Fibroblast of gingiva (primary cell): ENCODE results near the gene DCK.
"Not testable (repeated sequence)": the region's sequence is repeated elsewhere in the genome, so short reads cannot be mapped to it uniquely, and the experiment has no call there.

Source experiments
- DNase-seq: peaks from one replicate; pipeline ENCODE4 v3.0.0-alpha.2; 2011; ENCODE audit warnings: low read depth

DCK gene

DNA sequence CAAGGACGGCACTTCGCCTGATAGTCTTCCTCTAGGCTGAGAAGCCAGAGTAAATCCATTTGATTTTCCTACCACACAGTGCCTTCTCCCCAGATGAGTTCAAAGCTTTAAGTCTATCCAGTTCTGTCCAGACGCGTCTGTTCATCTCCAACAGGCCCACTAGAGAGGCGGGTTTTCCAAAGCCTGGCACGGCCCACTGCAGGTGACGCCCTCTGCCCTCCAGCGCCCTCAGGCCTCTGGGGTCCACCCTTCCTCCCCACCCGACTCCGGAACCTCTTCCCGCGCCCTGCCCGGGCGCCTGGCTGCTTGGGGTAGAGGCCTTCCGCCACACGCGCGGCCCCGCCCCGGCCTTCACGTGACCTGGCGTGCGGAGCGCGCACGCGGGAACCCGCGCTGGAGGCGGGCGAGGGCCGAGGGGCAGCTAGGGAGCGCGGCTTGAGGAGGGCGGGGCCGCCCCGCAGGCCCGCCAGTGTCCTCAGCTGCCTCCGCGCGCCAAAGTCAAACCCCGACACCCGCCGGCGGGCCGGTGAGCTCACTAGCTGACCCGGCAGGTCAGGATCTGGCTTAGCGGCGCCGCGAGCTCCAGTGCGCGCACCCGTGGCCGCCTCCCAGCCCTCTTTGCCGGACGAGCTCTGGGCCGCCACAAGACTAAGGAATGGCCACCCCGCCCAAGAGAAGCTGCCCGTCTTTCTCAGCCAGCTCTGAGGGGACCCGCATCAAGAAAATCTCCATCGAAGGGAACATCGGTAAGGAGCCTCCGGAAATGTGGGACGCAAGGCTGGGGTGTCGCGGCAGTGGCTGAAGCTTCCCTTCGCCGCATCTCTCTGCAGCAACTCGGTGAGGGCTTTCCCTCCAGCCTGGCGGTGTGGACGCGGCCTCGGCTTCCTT is at the start of gene DCK:
Gene DCK, plus strand, starts transcription at position 469 of the 888 bp plus-strand sequence. Its CDS starts 187 bp downstream, at position 656.
- DNase-seq: peak; percentile 91

GRCh38 chr4:70945046-70945445 is 48.4 kb upstream of the DCK start:
- DNase-seq: no peak

DNA sequence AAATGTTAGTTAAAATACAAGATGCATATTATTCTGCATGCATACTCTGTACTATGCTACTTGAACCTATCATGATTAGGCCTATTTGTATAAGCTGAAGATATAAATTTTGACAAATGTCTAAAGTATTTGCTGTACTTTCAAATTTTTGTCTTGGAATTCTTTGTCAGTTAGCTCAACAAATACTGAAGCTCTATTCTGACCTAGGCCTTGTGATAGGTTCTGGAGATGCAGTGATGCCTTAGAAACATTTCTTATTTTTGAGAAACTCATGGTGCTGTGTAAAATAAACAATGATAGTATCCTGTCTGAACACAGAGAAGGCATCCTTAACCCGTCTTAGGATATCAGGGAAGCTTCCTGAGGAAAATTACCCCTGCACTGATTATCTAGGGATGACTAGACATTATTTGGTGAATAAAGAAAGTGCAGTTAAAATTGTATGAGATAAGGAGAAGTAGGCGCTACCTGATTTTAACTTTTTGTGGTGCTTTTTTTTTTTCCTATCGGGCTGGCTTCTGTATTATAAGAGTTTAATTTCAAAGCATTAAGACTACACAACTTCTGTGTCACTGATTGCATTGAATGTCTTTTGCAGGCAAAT is 47.9 kb upstream of the DCK start:
- DNase-seq: no peak

DNA sequence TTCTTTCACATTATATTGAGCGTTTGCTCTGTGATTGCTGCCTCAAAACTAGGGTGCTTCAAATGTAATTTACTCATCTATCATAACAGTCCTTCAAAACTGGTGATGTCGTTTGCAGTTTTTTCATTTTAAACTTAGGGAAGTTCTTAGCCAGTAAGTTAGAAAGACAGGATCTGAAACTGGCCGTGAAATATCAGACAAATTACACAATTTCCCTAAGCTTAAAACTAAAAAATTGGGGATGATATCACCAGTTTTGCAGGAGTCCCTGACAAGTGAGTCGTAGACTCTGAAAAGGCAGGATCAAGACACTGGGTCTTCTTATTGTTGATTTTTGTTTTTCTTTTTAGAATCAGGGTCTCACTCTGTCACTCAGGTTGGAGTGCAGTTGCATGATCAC is 46.5 kb upstream of the DCK start:
- no peak for DNase-seq

DNA sequence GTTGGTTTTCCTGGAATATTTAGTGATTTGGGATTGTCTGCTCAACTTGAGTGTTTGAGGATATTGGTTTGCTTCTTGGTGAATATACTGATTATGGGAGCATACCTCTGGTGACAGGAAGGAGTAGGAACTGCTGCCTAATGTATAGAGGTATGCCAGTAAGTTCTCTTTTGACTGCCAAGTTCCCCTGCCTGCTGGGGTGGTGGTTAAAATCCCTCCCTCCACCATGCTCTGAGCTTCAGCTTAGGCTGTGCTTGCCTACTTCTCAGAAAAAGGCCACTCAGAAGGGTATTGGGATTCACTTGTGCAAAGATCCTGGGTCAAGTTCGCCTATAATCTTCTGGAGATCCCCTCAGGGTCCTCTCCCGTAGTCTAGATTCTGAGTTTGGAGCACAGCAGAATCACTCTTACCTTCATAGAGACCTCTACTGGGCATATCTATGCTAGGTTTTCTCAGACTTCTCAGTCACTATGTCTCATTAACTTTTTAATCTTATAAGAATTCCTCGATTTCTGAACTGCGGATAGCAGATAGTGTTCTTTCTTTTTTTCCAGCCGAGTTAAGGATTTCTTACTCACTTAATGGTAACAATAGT is 44.7 kb upstream of the DCK start:
- no peak for DNase-seq

- DNase-seq: no peak
These were observed 39.4 kb upstream of the DCK start for GRCh38 chr4:70954032-70954431.

DNA sequence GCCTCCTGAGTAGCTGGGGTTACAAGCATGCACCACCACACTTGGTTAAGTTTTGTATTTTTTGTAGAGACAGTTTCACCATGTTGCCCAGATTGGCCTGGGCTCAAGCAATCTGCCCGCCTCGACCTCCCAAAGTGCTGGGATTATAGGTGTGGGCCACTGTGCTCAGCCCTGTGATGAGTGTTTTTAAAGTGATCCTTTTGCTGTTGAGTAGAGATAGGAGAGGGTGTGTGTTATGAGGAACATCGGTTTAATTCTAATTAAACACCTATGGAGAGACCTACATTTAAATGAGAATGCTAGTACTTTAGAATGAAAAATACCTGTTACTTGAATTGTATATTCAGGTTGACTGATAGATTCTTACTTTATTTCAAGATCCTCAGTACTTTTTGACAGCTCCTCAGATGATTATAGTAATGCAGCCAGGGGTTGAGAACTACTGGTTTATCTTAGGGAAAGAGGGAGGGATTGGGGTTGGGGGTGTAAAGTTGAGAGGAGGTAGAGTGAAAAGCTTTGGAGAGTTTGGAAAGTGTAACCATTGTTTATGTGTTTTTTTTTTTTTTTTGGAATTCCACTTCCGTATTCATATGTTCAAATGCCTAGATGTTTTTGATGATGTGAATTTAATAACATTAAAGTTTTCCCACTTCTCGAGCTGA is 36.8 kb upstream of the DCK start:
- DNase-seq: no peak

- peak; percentile 49 for DNase-seq
These were observed 34.8 kb upstream of the DCK start for GRCh38 chr4:70958681-70959080.

DNA sequence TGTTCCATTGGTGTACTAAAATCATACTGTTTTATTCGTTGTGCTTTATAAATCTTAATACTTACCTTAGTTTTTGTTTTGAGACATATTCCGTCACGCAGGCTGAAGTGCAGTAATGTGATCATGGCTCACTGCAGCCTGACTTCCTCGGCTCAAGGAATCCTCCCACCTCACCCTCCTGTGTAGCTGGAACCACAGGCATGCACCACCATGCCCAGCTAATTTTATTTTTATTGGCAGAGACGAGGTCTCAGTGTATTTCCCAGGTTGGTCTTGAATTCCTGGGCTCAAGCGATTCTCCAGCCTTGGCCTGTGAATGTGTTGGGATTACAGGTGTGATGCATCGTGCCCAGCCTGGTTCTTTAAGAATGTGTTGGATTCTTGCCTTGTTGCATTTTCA is 24.4 kb upstream of the DCK start:
- DNase-seq: no peak

GRCh38 chr4:70976252-70976651 is 17.2 kb upstream of the DCK start:
- DNase-seq: no peak

DNA sequence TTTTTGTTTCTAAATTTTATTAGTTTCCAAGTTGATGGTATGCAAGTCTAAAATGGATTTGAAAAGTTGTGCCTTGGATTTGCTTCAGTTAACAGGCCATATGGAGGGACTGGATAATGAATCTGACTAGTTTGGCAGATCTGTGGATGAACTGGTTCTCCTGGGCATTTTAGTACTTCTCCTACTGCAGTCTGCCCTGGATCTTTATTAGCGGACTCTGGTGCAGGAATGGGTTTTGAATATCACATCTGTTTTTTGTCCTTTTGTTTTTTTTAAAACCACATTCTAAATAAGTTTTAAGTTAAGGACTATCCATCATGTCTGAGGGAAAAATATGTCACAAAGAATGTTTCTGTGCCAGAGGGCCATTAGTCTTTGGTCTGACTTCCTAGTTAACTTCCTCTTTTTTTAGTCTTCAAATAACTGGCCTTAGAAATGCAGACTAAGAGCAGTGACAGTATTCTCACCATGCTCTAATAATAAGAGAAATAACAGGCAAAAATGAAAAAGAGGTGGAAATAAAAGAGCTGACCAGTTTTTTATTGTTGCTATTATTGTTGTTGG is 13.9 kb upstream of the DCK start:
- DNase-seq: no peak

- DNase-seq: no peak
These were observed 13.3 kb upstream of the DCK start for GRCh38 chr4:70980196-70980595.

GRCh38 chr4:70984106-70984505 is 9.3 kb upstream of the DCK start:
- no peak for DNase-seq

GRCh38 chr4:70984589-70984988 is 8.9 kb upstream of the DCK start:
- no peak for DNase-seq

- no peak for DNase-seq
These were observed 1.9 kb upstream of the DCK start for GRCh38 chr4:70991596-70991995.

DNA sequence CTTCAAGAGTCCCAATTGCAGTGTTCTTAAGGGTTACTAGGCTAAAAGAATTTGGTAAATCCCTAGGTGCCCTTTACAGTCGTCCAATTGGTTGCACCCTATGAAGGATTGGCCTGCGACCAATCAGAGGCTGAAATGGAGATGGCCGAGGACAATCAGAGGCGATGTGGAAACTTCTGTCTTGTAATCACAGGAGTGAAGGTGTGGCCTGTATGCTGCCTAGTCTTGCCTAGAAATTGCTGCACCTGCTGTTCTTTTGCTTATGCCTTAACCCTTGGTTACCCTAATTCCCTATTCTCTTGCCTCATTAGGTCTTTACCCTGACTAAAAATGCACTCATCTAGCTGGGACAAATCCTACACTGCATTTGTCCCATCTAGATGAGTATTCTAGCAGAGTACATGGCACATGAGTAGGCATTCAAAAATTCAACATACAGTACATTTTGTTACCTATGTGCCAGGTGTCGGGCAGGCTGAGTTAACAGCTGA is 1.0 kb upstream of the DCK start:
- no peak for DNase-seq

GRCh38 chr4:70994069-70994366 is 569 bp downstream of the DCK start:
- DNase-seq: no peak

DNA sequence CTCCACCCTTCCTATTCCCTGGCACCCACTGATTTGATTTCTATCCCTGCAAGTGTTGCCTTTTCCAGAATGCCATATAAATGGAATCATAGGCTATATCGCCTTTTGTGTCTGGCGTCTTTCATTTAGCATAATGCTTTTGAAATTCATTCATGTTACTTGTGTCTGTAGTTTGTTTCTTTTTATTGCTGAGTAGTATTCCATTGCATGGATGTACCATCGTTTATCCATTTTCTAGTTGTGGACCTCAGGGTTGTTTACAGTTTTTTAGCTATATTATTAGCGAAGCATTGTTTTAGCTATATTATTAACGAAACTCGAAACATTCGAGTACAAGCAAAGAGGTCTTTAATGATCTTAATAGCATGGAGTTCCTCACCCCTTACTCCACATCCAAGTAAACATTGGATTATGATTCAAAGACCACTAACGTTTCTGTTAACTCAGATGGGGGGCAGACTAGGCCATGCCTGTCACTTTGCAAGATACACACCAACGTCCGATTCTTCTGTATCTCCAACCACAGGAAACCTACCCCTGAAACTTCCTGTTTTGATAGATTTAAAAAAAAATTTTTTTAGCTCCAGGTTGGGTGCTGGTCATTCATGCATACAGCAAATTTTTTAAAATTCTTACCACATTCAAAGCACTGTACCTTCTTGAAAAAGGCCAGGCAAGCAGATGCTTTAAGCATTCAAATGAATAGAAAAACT is 1.1 kb downstream of the DCK start:
- DNase-seq: no peak

DNA sequence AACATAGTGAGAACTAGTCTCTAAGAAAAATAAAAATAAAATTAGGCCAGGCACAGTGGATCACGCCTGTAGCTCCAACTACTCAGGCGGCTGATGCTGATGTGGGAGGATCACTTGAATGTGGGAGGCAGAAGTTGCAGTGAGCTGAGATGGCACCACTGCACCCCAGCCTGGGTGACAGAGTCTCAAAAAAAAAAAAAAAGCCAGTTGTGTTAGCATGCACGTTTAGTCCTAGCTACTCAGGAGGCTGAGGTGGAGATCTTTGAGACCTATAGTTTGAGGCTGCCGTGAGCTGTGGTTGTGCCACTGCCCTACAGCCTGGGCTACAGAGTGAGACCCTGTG is 2.5 kb downstream of the DCK start:
- DNase-seq: no peak

DNA sequence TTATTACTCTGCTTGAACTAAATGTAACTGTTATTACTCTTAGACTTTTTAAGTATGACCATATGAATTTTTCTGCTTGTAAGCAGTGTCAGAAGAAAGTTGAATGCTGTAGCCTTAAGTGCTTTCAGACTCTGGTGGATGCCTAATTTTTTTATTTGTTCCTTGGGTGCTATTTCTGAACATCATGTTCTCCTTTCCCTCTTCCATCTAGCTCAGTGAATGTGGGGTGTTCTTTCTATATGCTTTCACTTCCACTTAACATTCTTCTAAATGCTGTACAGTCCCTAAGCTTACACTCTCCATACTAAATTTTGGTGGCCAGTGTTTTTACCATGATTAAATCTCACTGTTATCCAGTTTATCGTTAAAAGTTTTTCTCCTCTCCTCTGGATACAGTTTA is 3.6 kb downstream of the DCK start:
- DNase-seq: no peak

DNA sequence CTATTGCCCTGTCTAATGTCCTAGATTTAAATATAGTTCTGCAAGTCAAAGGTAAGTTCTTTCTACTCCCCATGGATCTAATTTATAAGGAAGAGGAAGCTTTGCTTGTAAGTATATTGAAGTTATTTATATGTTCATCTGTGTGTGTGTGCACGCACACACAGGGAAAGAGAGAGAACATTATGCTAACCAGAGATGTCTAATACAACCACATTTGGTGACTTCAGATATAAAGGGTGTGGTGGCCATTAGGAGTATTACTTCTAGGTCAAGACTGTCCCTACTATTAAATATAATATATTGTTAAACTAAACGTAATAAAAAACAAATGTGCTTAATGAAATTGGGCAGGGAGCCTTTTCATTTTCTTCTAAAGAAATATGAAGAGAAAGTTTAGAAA is 4.1 kb downstream of the DCK start:
- no peak for DNase-seq

GRCh38 chr4:70999639-71000038 is 6.2 kb downstream of the DCK start:
- DNase-seq: not testable (repeated sequence)
